H1 (cell line): ENCODE results near the gene SDF2.

Experiments used
- BCL11A ChIP-seq, 2 experiments: IDR thresholded peaks; one replicate each; pipeline ENCODE4 v1.6.1; 2011; ENCODE audit warnings: low read depth in 2 of 2, low read length in 2 of 2, mild to moderate bottlenecking in 2 of 2
- BRCA1 ChIP-seq: IDR thresholded peaks from 2 replicates; pipeline ENCODE4 v1.6.1; 2012; ENCODE audit warnings: low read depth, low read length, improper control_type of control experiment
- CEBPB ChIP-seq: IDR thresholded peaks from 2 replicates; pipeline ENCODE4 v1.6.1; 2012; ENCODE audit warnings: low read depth, low read length
- CTBP2 ChIP-seq: IDR thresholded peaks from 2 replicates; pipeline ENCODE4 v1.7.0; 2011; ENCODE audit warnings: borderline replicate concordance, mild to moderate bottlenecking, moderate library complexity, mixed read lengths, low read length; ENCODE audit not compliant: insufficient read depth, insufficient read length
- PHF8 ChIP-seq: fragments of 200-600 bp; sonication (generic); conservative IDR thresholded peaks from 2 replicates; pipeline ENCODE4 v1.7.1; 2012; ENCODE audit warnings: low read depth, mild to moderate bottlenecking, inconsistent platforms, low read length, moderate library complexity
- TF ChIP-seq, protein P1 (sequence below), 3 experiments: IDR thresholded peaks; 1 replicate in 2 of 3; 2 replicates in 1 of 3; pipeline versions ENCODE4 v1.5.1 to v1.6.1; 2011; ENCODE audit warnings: low read length in 3 of 3, mild to moderate bottlenecking in 3 of 3, inconsistent platforms in 2 of 3, low read depth in 1 of 3, moderate library complexity in 1 of 3; ENCODE audit not compliant: insufficient read depth in 1 of 3; ENCODE audit errors: control extremely low read depth in 1 of 3

DNA sequence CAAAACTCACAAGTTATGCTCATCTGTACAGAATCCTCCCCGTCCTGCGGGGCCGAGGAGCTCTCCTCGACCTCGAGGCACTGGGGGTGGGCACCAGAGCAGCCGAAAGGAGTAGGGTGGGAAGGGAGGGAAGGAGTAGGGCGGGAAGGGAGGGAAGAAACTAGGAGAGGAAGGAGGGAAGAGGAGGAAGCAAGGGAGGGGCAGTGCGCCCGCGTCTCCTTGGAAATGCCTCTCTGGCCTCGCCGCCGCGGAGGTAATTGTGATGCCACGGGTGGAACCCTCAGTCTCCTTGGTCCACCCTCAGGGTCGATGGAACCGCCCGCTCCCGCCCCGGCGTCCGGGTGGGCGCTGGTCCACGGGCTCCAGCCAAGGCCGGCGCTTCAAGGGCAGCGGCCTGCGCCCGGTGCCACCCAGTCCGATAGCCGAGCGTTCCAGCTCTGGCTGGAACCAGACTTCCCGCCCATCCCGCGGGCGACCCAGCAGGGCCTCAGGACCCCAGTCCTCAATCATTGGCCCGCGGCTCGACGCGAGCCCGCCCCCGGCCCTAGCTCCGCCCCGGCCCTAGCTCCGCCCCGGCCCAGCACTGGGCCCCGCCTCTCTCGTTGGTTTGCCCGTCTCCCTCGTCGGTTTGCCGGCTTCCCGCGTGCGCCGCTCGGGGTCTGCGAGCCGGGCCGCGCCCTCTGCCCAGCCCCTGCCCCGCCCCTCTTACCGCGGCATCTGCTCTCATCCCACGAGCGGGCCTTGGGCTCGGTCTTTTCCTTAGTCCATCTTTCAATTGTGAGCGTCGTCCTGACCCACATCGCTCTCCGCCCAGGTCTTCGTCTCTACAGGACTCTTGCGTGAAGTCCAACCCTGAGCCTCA is 49.4 kb upstream of the SDF2 start:
- TF ChIP-seq, protein P1, sequence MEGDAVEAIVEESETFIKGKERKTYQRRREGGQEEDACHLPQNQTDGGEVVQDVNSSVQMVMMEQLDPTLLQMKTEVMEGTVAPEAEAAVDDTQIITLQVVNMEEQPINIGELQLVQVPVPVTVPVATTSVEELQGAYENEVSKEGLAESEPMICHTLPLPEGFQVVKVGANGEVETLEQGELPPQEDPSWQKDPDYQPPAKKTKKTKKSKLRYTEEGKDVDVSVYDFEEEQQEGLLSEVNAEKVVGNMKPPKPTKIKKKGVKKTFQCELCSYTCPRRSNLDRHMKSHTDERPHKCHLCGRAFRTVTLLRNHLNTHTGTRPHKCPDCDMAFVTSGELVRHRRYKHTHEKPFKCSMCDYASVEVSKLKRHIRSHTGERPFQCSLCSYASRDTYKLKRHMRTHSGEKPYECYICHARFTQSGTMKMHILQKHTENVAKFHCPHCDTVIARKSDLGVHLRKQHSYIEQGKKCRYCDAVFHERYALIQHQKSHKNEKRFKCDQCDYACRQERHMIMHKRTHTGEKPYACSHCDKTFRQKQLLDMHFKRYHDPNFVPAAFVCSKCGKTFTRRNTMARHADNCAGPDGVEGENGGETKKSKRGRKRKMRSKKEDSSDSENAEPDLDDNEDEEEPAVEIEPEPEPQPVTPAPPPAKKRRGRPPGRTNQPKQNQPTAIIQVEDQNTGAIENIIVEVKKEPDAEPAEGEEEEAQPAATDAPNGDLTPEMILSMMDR (IDR thresholded peaks at IDR 0.05; ENCODE audit: control extremely low read depth in 1 of 3, insufficient read depth in 1 of 3, low read depth in 1 of 3, low read length in 3 of 3): no peak
- TF ChIP-seq PHF8 (peak; percentile 90), CTBP2 (no peak), BCL11A (IDR thresholded peaks at IDR 0.05; ENCODE audit: low read depth in 2 of 2, low read length in 2 of 2) (no peak), CEBPB (no peak), BRCA1 (no peak)
